Hypothalamus (tissue), 51 donors: Measurements from ENCODE around the gene GDF7.
A peak's percentile ranks its signal among the peaks of the same experiment; 100 is the strongest.

Experiments used
- DNase-seq, 51 donors: peaks; one replicate each; lab custom pipeline; 2025; lab: John Stamatoyannopoulos, UW

The GDF7 gene

DNA sequence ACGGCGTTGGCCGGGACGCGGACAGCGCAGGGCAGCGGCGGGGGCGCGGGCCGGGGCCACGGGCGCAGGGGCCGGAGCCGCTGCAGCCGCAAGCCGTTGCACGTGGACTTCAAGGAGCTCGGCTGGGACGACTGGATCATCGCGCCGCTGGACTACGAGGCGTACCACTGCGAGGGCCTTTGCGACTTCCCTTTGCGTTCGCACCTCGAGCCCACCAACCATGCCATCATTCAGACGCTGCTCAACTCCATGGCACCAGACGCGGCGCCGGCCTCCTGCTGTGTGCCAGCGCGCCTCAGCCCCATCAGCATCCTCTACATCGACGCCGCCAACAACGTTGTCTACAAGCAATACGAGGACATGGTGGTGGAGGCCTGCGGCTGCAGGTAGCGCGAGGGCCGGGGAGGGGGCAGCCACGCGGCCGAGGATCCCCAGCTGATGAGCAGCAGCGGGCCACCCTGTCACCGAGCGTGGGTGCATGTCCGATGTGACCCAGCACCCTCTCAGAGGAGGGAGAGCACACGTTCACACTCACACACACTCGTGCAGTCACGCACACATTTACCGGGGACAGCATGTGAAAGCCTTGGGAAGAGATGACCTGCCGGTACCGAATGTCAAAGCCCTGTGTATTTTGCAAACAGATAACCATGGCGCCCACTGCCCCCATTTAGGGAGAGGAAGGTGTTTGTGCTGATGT, 4.2 kb downstream of the GDF7 start:
- DNase-seq, result no peak

DNA sequence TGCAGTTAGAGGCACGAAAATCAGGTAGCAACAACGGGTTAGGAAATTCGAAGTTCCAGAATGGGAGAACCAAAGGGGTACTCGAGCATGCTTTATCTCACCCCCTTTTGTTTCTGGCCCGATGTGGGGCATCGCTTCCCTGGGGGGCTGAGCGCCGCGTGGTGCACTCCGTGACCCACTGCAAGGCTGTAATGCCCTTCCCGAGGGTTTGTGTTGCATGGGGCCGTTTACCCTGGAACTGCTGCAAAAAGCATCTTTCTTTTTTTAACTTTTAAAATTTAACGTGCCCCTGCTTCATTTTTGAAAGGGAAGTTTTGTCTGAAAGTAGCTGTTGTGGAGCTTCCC, 4.8 kb downstream of the GDF7 start:
- no peak for DNase-seq

GRCh38 chr2:20672201-20672951, 5.4 kb downstream of the GDF7 start:
- DNase-seq, result no peak

DNA sequence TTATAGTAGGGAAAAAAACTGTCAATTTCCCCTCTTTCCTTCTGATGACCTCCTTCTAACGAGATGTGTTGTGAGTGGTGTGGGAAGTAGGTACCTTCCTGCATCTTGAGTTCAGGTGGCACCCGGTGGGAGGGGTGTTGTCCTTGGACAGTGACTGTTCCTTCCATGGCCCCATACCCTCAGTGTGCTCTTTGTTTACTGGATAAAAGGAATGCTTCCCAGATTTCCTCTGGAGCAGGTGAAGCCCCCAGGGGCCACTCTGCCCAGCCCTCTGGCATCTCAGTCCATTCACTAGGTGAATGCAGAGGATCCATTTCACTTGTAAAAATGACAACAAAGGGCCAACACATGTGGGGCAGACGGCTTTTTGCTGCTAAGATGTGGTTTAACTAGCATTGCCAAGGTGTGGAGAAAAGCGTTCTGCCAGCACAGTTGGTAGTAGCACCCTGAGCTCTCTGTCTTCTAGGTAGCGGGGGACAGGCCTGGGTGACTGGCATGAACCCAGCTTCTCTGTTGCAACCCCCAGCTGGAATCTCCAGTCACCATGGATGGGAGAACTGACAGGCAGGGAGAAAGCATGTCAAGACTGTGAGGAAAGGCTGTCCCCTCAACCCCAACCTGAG, 6.9 kb downstream of the GDF7 start:
- no peak for DNase-seq

GRCh38 chr2:20674309-20674965, 7.5 kb downstream of the GDF7 start:
- no peak for DNase-seq

DNA sequence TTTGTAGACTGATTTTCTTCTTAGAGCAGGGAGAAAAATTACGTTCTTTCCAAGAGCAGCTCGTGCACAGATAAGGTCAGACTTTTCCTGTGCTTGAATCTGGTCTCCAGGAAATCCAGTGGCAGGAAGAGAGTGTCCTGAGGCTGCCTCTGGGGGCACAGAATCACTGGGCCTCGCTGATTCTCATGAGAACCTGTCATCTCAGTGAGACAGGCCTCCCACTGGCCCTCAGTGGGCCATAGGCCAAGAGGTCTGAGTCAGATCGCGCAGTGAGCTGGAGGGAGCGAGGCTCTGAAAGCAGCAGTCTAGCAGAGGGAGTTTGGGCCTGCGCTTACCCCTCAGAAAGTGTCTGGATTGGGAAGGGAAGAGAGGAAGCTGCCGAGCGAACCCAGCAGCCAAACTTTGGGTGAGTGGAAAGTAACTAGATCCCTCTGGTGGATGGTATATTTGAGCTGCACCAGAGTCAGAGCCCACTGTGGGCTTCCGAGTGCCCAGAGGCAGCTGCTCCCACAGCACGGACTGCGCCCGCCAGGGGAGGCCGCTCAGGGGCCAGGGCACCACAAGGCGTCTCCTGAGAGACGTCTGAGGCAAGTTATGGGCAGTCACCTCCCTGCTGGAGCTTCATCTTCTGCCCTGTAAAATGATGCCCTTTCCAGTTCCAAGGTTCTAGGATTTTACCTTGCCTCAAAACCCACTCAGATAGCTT, 8.2 kb downstream of the GDF7 start:
- peak in 1 of 51 donors; percentile 12 for DNase-seq

GRCh38 chr2:20675701-20676352, 8.9 kb downstream of the GDF7 start:
- DNase-seq, result no peak

GRCh38 chr2:20676353-20677215, 9.6 kb downstream of the GDF7 start:
- DNase-seq, result no peak

DNA sequence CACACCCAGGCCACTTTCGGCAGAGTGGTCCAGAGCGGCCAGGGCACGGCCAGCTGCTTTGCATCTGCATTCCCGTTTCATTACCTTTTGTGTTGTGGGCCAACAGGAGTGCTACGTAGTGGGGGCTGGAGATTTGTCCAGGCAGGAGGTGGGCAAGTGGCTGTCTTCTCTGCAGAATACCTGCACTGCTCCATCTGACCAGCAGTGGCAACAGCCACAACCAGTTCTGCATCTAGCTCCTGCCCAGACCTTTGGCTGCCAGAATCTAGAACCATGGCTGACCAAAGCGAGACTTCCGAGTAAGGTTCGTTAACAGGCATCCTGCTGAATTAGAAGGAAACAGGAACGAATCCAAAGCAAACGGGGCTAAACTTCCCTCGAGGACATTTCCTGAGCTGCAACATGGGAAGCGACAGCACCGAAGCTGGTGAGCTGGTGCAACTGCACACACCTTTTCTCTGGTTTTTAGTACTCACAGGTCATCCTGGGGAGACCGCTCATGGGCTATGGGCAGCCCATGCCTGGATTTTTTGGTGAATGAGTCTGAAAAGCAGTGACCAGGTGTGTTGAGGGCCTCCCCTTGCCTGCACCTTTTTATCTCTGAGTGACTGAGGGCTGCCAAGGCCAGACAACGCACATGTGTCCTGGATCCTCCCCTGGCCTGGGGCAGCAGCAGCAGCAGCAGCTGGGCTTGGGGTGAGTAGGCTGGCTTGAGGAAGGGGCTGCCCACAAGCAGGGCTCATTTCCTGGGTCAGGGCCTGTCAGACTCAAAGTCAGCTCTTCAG, 10.5 kb downstream of the GDF7 start:
- no peak for DNase-seq

- DNase-seq, result no peak
Measured at GRCh38 chr2:20678086-20678395, 11.1 kb downstream of the GDF7 start.

DNA sequence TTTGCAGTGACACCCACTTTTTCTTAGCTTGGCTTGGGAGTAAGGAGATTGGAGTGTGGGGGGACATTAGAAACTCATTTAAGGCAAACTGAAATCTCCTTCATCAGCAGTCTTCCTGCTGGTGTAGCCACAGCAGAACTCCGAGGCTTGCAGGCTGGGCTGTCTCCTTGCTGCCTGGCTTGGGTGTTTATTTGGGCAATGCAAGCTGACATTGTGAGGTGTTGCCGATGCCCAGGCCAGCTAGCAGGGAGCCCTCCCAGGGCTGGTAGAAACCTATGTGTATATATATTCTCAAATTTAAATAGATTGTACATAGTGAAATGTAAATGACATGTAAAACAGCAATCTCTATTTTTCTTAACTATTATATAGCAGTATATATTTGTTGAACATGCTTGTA, 11.8 kb downstream of the GDF7 start:
- DNase-seq, result no peak

DNA sequence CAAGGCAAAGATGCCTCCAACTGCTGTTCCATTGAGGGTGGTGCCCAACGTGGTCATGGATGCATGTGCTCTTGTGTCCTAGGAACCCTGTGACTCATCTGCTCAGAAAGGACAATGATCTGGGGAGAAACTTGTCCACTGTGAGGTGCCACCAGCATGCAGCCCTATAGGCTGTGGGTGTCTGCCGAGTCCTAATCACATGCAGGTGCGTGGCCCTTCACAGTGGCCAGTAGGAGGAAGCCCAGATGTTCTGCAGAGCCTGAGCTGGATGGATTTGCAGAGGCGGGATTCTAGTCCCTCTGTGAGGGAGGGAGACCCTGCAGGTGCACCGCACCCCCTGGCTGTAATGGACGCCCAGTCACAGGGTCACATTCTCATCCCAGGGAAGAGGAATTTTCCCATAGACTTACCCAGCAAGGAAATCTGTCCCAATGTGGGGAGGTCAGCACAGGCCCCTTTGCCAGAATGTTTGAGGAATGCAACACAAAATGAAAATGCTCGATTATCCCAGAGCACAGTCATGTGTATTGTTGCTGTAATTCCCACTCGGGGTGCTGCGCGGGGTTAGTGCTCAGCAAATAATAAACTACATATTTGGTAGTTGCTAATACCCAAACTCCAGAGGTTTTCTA, 13.9 kb downstream of the GDF7 start:
- no peak for DNase-seq

DNA sequence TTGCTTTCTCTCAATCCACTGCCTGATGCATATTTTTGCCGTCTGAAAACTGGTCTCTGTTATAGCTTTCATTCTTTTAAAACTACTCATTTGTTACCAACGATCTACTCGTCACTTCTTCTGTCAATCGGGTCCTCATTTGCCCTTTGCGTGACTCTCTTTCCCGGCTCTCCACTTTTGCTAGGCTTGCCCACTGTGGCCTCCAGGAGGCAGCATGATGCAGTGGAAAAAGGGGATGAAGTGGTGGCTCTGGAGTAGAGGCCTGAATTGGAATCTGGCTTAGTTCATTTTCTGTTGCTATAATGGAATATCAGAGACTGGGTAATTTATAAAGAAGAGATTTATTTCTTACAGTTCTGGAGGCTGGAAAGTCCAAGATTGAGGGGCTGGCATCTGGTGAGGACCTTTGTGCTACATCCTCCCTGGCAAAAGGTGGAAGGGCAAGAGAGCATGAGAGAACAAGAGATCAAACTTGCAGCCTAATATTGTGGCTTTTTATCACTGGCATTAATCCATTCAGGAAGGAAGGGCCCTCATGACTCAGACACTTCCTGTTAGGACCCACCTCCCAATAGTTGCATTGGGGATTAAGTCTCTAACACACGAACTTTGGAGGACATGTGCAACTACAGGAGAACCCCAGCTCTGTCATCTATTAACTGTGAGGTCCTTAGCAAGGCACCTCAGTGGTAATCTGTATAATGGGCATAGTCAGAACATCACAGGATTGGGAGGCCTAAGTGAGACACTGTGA, 15.4 kb downstream of the GDF7 start:
- no peak for DNase-seq

GRCh38 chr2:20684581-20685063, 17.7 kb downstream of the GDF7 start:
- DNase-seq, result no peak

- DNase-seq, result no peak
Measured at GRCh38 chr2:20687260-20687832, 20.4 kb downstream of the GDF7 start.

DNA sequence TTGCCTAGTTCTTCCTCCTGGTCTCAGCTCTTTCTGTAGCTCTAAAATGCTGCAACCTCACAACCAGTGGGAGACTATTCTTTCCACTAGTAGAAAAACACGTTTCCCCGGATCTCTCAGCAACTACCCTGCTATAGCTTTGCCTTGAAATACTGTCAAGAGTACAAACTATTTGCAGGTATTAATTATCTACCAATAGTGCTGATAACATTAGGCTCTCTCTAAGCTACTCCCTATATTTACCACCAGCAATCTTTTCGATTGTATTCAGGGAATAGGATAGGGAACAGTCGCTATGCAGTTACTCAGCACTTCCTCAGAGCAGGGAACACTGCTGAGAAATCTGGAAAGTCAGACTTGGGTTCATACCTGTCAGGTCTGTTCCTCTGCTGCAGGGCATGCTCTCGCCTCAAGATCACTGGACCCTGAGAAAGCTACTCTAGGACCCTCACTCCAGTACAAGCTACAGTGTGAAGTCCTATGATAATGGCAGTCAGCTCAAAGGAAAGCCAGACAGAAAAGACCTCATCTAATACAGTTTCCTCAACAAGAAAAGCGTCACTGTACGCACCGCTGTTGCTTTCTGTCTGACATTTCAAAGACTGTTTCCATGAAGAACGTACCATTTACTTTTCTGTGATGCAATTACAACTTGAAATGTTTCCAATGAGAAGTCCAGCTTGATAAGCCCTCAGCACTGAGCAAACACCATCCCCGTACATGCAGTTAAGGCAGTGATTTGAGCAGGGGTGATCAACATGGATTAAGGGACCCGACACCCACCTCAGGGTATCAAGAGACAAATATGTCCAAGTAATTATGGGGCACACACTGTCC, 22.7 kb downstream of the GDF7 start:
- no peak for DNase-seq
